ENCODE measurements around the gene ANP32B.
"Not testable (repeated sequence)": the region's sequence is repeated elsewhere in the genome, so short reads cannot be mapped to it uniquely, and the experiment has no call there.

ANP32B gene

GRCh38 chr9:97982683-97983588 lies at the start of gene ANP32B:
Gene ANP32B (plus strand): TSS chr9:97983341. CDS start chr9:97983556, 215 bp downstream.
- DNase-seq (ENCODE audit: low read depth): peak; percentile 92

- DNase-seq (ENCODE audit: low read depth): no peak
Measured at GRCh38 chr9:97934321-97935115, 48.6 kb upstream of the ANP32B start.

GRCh38 chr9:97935276-97935675 lies 47.9 kb upstream of the ANP32B start:
- no peak for DNase-seq (ENCODE audit: low read depth)

- DNase-seq (ENCODE audit: low read depth): no peak
Measured at GRCh38 chr9:97936998-97937397, 46.1 kb upstream of the ANP32B start.

- DNase-seq (ENCODE audit: low read depth): no peak
Measured at GRCh38 chr9:97938081-97938644, 45.0 kb upstream of the ANP32B start, which contains the start of gene HEMGN. Gene HEMGN (minus strand): TSS chr9:97938172. CDS start chr9:97938136, 36 bp downstream.

- DNase-seq (ENCODE audit: low read depth): no peak
Measured at GRCh38 chr9:97940233-97940632, 42.9 kb upstream of the ANP32B start.

- DNase-seq (ENCODE audit: low read depth): no peak
Measured at GRCh38 chr9:97940741-97941140, 42.4 kb upstream of the ANP32B start.

- no peak for DNase-seq (ENCODE audit: low read depth)
Measured at GRCh38 chr9:97941323-97941722, 41.8 kb upstream of the ANP32B start.

GRCh38 chr9:97943308-97943855 lies 39.8 kb upstream of the ANP32B start:
- DNase-seq (ENCODE audit: low read depth): no peak

GRCh38 chr9:97944612-97945011 lies 38.5 kb upstream of the ANP32B start:
- DNase-seq (ENCODE audit: low read depth): no peak

- not testable (repeated sequence) for DNase-seq (ENCODE audit: low read depth)
Measured at GRCh38 chr9:97945470-97945869, 37.7 kb upstream of the ANP32B start.

- DNase-seq (ENCODE audit: low read depth): not testable (repeated sequence)
Measured at GRCh38 chr9:97947094-97947493, 36.0 kb upstream of the ANP32B start.

GRCh38 chr9:97950873-97951272 lies 32.3 kb upstream of the ANP32B start:
- DNase-seq (ENCODE audit: low read depth): not testable (repeated sequence)

- DNase-seq (ENCODE audit: low read depth): peak; percentile 28
Measured at GRCh38 chr9:97954550-97954989, 28.6 kb upstream of the ANP32B start.

GRCh38 chr9:97956331-97956730 lies 26.8 kb upstream of the ANP32B start:
- DNase-seq (ENCODE audit: low read depth): no peak

- no peak for DNase-seq (ENCODE audit: low read depth)
Measured at GRCh38 chr9:97958812-97959511, 24.2 kb upstream of the ANP32B start.

- DNase-seq (ENCODE audit: low read depth): no peak
Measured at GRCh38 chr9:97959585-97959984, 23.6 kb upstream of the ANP32B start.

- DNase-seq (ENCODE audit: low read depth): not testable (repeated sequence)
Measured at GRCh38 chr9:97960678-97961328, 22.3 kb upstream of the ANP32B start.

GRCh38 chr9:97961361-97961760 lies 21.8 kb upstream of the ANP32B start:
- no peak for DNase-seq (ENCODE audit: low read depth)

- no peak for DNase-seq (ENCODE audit: low read depth)
Measured at GRCh38 chr9:97962136-97962535, 21.0 kb upstream of the ANP32B start.

GRCh38 chr9:97962575-97962974 lies 20.6 kb upstream of the ANP32B start:
- DNase-seq (ENCODE audit: low read depth): no peak
